CD1c-positive myeloid dendritic cell (primary cell): ENCODE data around the gene TMEM272.

Source experiments
- DNase-seq: peaks from one replicate; pipeline ENCODE4 v3.0.0-alpha.2; 2016; ENCODE audit errors: extremely low spot score

Gene TMEM272

DNA sequence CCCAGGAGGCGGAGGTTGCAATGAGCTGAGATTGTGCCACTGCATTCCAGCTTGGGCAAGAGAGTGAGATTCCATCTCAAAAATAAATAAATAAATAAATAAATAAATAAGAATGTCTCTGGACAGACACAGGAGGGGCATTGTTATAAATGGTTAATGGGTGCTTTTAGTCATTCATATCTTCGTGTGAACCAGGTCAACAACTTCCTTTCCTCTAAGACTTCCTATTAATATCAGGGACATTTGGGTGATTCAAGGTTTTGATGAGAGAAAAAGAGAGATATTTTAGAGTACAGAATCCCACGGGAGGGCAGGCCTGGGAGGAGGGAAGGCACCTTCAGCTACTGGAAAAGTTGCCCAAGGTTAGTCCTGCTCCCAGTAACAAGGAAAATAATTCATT, 64.9 kb downstream of the TMEM272 start:
- no peak for DNase-seq

DNA sequence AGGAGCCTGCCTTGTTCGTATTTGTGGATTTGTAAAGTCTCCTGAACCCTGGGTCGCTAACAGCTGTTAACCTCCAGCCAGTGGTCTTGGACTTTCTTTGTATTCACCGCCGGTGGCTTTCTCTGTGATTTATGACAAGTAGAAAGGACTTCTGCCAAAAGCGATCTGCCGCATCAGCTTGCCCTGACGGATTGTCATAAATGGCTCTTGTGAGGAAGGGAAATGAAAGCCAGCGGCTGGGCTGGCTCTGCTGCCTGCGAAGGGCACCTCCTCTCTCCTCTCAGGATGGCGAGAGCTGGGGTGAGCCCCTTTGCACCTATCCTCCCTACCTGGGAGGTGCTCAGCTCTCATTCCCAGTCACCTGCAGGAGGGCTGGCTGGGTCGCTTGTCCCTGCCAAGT, 66.6 kb downstream of the TMEM272 start:
- no peak for DNase-seq

DNA sequence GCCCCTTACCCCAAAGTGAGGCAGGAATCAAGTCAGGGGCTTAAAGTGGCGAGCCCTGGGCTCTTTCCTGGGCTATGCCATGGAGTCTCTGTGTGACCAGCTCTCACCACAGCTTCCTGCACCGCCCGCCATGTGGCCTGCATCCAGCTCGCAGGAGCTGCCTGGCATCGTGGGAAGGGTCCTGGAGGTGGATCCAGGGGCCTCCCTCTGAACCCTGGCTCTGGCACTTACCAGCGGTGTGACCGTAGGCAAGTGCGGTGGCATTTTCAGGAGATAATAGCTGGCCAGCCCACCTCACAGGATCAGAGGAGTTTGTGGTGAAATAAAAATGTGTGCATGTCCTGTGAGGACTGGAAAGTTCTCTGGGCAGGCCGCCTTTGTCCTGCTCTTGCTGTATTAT, 67.1 kb downstream of the TMEM272 start:
- no peak for DNase-seq

DNA sequence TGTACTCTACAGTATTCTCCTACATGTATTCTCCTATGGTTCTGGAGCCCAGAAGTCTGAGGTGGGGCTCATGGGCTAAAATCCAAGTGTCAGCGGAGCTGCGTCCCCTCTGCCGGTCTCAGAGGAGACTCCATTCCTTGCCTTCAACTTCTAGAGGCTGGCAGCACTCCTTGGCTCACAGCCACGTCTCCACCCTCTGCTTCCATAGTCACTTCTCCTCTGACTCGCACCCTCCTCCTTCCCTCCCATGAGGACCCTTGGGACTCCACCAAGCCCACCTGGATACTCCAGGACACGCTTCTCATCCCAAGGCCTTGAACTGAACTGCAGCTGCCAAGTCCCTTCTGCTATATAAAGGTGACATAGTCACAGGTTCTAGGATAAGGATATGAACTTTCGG, 68.8 kb downstream of the TMEM272 start:
- DNase-seq, result no peak

DNA sequence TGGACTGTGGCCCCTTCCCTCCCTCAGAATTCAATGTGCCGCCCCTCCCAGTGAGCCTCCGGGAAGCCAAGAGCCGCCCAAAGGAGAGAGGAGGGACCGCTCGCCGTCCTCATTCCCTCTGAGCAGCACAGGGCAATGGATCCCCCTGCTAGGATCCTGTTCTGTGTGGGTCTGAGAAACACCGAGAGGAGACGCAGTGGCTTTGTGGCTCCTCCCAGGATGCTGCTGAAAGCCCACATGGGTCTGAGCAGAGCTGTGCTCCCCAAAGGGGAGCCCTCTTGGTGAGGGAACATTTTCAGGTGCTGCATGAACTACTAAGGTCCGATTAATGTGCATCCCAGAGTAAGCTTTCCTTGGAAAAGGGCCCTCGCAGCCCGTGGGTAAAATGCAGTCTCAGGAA, 71.5 kb downstream of the TMEM272 start:
- DNase-seq, result no peak

DNA sequence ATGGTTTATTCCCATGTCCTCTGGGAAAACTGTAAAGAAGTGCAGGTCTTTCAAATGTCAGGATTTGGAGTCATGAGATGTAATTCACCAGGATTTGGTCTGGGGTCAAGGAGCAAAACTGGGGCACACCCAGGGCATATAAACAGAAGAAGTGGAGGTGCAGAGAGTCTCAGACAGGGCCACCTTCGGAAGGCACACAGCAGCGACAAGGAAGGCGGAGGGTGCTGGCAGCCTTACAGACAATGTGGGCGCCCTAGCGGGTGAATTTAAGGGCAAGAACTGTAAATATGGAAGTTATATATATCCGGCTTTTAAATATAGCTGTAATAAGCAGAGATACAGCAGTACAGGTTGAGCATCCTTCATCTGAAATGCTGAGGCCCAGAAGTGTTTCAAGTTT, 72.2 kb downstream of the TMEM272 start:
- no peak for DNase-seq

DNA sequence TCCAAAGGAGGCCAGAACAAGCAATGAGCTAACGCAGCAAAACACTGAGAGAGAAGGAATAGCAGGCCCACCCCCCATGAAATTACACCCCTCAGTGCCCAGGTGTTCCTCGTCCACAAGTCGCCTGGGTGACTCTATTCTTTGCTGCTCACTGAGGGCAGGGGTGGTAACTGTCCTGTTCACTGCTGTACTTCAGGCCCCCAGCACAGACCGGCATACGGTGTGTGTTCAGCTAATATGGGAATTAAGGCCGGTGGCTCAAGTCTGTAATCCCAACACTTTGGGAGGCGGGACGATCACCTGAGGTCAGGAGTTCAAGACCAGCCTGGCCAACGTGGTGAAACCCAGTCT, 72.9 kb downstream of the TMEM272 start:
- DNase-seq, result no peak

DNA sequence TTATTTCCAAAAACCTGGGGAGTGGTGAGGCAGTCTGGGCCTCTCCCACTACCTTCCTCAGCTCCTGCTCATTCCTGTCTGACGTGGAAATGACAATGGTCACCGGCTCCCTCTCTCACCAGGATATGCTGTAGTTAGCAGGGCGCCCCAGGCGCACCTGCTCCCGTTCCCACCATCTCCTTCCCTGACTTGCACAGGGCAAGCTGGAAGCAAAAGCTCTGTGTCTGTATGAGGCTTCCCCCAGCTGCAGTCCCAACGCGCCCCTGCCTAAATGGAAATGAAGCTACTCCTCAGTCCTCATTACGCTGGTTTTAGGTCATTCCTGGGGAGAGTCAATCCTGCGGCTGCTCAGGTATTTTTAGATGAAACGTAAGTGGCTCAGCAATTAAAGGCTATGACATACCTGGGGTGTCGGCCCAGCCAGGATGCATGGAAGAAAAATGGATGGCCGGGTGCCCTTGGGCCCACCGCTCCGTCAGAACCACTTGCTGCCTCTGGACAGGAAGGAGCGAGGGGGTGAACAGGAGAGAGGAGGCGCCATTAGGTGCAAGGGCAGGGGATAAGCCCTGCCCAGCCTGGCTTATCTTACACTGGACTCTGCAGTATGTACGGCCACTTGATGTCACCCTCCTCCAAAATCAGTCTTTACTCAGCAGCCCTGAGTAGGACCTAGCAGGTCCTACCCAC, 73.4 kb downstream of the TMEM272 start:
- no peak for DNase-seq

DNA sequence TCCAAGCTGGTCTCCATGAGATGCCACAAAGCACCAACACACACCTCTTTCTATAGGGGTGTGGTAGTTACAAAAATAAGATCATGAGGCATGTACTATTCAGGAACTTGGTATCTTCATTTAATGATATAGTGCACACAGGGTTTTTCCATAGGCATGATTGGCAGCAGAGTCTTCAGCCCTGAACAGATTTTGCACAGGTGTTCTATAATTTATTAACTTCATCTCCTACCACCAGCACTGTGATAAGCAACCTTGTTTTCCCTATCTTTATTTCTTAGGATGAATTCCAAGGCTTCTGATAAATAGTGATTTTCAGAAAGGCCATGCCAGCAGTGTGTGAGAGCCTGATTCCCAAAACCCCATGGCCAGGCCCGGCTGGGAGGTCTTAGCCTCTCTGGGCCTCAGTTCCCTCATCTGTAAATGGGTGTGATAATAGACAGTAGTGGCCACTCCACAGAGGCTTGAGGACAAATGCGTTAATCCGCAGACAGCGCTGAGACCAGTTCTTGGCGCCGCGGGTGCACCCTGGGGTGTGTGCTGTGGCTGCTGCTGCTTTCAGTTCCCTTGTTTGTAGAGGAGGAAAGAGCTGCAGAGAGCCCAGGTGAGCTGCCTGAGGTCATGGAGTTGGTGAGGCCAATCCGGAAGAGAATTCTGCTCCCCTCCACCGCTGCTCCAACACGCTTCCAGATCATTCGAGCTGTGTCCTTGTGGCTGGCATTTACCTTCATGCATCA, 74.1 kb downstream of the TMEM272 start:
- DNase-seq, result no peak

DNA sequence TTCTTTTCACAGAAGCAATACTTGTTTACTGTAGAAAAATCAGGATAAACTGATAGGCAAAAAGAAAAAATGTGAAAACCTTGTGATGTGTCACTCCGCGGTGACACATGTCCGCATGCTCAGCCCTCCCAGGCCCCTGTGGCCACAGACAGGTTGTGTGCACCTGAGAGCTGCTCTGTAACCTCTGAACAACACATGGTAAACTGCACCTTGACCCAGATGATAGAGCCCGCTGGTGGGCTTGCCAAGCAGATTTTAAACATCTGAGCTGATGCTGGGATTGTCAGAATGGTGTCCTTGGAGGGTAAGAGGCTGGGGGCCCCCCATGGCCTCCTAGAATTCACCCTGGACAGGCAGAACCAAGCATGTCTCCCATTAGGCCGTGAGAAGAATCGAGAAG, 74.8 kb downstream of the TMEM272 start:
- no peak for DNase-seq

DNA sequence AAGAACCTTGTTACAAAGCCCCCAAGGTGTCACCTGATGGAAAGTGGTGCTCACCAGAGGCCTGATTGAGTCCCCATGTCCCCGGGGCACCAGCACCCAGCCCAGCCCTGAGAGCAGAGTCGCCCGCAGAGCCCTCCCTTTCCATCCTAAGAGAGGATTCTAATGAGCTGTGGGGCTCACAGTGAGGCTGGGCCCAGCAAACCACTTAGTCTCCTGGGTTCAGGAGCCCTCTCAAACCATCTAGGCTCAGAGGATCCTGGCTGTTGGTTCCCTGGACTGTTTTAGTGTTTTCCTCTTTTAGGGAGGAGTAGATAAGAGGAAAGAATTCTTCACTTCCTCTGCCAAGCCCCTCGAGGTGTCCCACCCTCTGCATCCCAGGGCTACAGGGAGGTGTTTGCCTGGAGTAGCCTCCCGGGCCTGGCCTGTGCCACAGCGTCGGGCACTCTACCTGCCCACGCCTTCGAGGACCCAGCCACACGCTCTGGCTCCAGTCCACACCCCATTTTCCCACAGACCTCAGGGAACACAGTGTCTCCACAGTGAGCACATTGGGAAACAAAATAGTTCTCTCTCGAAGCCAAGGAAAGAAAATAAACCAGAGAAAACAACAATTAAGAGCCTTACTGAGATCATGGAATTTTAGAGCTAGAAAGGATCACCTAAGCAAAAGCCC, 75.4 kb downstream of the TMEM272 start:
- DNase-seq, result no peak

DNA sequence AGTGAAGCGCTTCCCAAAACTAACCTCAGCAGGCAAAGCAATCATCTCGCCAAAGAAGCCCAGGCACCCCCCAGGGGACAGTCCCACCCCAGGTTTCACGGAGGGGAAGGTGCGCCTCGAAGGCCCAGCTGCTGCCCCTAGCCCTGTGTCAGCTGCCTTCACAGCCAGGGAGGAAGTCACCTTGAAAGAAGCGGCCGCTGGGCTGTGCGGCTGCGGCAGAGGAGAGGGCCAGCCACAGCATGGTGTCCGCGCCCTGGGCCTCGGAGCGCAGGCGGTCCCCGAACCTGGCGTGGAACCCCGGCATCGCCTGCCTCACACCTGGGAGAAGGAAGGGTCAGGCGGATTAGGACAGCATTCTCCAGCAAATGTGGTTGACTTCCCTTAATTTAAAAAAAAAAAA, 76.0 kb downstream of the TMEM272 start:
- DNase-seq, result no peak

DNA sequence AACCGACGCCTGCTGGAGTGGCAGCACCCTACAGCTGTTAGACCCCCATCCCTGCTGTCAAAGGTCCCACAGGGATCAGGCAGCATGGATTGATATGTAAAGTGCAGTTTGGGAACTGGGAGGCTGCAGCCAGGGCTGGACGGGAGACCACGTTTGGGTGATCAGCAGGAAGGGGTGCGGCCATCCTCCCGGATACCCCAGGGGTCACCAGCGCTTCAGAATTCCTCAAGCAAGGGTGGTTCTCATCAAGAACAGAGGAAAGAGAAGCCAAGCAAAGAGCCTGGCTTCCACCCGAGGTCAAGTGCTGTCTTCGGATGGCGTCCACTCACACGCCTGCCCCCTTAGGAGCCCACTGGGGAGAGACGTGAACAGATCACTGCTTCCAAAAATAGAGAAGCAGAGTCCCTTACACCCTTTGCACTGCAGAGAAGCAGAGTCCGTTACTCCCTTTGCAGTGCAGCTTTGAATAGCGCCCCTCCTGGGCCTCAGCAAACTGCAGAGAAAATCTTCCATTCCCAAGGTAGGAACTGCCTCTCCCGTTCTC, 76.5 kb downstream of the TMEM272 start:
- no peak for DNase-seq

DNA sequence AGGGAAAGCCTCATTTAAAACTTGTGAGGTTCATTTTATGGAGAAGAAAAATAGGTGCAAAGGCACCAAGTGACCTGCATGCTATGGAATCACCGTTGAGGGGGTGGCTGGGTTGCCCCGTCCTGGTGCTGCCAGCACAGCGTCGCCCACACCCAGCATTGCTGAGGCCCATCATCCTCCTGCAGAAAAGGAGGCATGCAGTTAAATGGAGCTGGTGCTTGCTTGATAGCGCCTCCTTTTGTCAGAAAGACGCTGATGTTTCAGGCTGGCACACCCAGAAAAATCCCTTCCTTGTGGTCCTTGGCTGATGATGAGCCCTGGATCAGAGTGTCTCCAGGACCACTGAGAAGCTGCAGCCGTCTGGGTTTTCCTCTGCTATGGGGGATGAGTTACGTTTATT, 77.9 kb downstream of the TMEM272 start:
- DNase-seq, result no peak

DNA sequence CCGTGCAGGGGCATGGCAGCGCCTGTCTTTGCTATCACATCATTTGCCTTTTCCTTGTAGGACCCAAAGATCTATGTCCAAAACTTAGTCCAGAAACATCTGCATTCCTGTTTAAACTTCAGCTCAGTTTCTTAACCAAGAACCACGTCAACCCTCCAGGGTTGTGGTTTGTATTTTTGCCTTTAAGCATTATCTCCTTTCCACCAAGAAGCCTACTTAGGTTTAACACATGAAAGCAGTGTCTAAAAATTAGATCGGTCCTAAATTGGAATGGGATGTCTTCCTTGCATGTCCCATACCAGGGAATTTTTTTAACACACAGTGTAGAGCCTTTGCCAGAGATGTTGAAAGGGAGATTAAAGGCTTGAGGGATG, 79.8 kb downstream of the TMEM272 start:
- no peak for DNase-seq

DNA sequence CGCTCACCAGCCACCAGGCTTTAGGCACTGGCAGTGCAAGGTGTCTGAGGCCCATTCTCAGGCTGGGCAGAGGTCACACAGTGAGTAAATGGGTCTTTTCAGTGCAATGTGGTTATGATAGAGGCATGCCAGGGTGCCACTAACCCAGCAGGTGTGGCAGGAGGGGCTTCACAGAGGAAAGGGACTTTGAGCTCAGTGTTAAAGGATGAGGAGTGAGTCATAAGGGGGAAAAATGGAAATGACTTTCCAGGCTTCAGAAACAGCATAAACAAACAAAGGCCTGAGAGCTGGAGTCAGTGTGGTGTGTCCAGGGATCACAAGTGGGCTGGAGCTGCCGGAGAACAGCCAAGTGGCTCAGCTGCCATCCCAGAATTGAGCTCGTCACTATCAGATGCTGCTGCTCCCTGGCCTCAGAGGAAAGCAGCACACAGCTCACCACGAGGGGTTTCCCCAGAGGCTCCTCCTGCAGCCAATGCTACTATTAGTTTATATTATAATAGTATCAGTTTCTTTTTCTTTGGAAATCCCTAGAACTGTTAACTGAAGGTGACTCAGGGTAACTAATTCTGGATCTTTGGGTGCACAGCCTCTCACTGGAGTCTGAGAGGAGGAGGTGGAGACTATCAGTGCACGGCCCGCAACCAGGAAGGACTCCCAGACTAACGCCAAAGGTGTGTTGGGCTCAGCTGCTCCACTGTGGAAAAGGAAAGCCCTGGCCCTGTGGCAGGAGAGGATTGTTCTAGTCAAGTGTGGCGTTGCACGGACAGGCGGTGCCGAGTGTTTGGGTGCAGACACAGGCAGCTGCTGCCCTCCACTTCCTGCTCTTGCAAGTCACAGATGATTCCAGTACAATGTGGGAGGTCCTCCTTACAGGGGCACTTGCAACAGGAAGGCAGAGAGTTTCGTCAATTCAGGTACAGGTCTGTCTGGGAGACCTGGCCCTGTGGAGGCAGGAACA, 80.5 kb downstream of the TMEM272 start:
- DNase-seq, result peak; percentile 6

DNA sequence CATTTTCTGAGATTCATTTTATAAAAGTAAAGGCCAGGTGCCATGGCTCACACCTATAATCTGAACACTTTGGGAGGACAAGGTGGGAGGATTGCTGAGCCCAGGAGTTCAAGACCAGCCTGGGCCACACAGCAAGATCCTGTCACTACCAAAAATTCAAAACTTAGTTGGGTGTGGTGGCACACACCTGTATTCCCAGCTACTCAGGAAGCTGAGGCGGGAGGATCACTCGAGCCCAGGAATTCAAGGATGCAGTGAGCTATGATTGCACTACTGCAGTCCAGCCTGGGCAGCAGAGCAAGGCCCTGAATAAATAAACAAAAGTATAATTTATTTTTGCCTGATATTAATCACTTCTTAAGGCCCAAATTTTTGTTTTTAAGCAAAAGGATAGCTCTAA, 81.5 kb downstream of the TMEM272 start:
- DNase-seq, result no peak
